GM21381 (cell line): ENCODE results near the gene CSNK1A1.
"Not testable (repeated sequence)": the region's sequence is repeated elsewhere in the genome, so short reads cannot be mapped to it uniquely, and the experiment has no call there.

ENCODE experiments used
- ATAC-seq: cut with Tn5 transposase; IDR thresholded peaks from one replicate; pipeline ENCODE4 v1.9.1; 2021; ENCODE audit warnings: mild to moderate bottlenecking, moderate library complexity; ENCODE audit not compliant: unreplicated experiment

Gene CSNK1A1

GRCh38 chr5:149464796-149465489, 86.3 kb downstream of the CSNK1A1 start:
- no peak for ATAC-seq

- ATAC-seq = not testable (repeated sequence)
Observed at GRCh38 chr5:149461907-149462306, 89.3 kb downstream of the CSNK1A1 start.

GRCh38 chr5:149459891-149460290, 91.3 kb downstream of the CSNK1A1 start:
- ATAC-seq = no peak

- ATAC-seq = no peak
Observed at GRCh38 chr5:149457393-149457763, 93.9 kb downstream of the CSNK1A1 start.

- no peak for ATAC-seq
Observed at GRCh38 chr5:149456597-149457392, 94.4 kb downstream of the CSNK1A1 start.

GRCh38 chr5:149455889-149456409, 95.3 kb downstream of the CSNK1A1 start:
- no peak for ATAC-seq

GRCh38 chr5:149453618-149454415, 97.4 kb downstream of the CSNK1A1 start:
- ATAC-seq = no peak

GRCh38 chr5:149452665-149453617, 98.3 kb downstream of the CSNK1A1 start:
- ATAC-seq = no peak

- ATAC-seq = no peak
Observed at GRCh38 chr5:149452007-149452664, 99.1 kb downstream of the CSNK1A1 start.

GRCh38 chr5:149450199-149450598, 101.0 kb downstream of the CSNK1A1 start:
- no peak for ATAC-seq

- ATAC-seq = no peak
Observed at GRCh38 chr5:149448831-149449714, 102.2 kb downstream of the CSNK1A1 start.

- ATAC-seq = no peak
Observed at GRCh38 chr5:149448431-149448830, 102.8 kb downstream of the CSNK1A1 start.

- no peak for ATAC-seq
Observed at GRCh38 chr5:149447373-149448367, 103.6 kb downstream of the CSNK1A1 start.

GRCh38 chr5:149446794-149447193, 104.4 kb downstream of the CSNK1A1 start:
- not testable (repeated sequence) for ATAC-seq

GRCh38 chr5:149445739-149446369, 105.4 kb downstream of the CSNK1A1 start:
- no peak for ATAC-seq

- no peak for ATAC-seq
Observed at GRCh38 chr5:149445343-149445738, 105.9 kb downstream of the CSNK1A1 start.

- not testable (repeated sequence) for ATAC-seq
Observed at GRCh38 chr5:149444430-149444829, 106.8 kb downstream of the CSNK1A1 start.
